Stimulated activated CD8-positive, alpha-beta memory T cell treated with anti-CD3 and anti-CD28 coated beads, Interleukin-2, amount 100 ng/mL, for 48 hours (primary cell): Measurements from ENCODE around the gene TMEM238.
A peak's percentile ranks its signal among the peaks of the same experiment; 100 is the strongest.
"Not testable (repeated sequence)": the region's sequence is repeated elsewhere in the genome, so short reads cannot be mapped to it uniquely, and the experiment has no call there.

Experiments used
- DNase-seq, 2 donors: peaks; one replicate each; pipeline ENCODE4 v3.0.0-alpha.2; 2020; ENCODE audit warnings: low read depth in 2 of 2

TMEM238 gene

DNA sequence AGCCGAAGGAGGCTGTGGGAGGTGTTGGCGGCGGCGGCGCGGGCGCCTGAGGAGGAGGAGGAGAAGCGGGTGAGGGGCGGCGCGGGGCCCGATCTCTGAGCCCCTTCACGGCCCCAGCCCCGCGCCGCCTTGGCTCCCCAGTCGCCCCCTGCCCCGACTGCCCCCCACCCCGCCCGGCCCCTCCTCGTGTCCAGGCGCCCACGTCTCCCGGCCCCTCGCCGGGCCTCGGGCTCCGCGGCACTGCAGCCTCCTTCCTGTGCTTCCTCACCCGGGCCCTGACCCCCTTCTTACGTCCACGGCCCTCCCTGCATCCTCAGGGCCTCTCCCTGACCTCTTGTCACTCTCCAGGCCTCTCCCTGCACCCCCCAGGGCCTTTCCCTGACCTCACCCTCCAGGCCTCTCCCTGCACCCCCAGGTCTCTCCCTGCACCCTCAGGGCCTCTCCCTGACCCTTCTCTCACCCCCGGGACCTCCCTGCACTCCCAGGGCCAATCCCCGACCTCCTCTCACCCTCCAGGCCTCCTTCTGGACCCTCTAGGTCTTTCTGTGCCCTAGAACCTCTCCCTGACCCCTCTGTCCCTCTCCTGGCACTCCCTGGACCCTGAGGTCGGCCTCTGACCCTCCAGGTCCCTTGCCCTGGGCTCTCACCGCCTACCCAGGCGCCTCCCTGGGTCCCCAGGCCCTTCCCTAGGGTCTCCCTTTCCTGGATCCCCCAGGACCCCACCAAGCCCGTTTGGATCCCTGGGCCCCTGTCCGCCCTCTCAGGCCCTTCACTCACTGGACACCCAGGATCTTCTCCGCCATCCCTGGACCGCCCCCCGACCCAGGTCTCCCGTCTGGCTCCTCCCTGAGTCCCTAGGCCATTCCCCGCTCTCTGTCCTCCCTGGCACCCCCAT lies 44.0 kb downstream of the TMEM238 start:
- DNase-seq = no peak

DNA sequence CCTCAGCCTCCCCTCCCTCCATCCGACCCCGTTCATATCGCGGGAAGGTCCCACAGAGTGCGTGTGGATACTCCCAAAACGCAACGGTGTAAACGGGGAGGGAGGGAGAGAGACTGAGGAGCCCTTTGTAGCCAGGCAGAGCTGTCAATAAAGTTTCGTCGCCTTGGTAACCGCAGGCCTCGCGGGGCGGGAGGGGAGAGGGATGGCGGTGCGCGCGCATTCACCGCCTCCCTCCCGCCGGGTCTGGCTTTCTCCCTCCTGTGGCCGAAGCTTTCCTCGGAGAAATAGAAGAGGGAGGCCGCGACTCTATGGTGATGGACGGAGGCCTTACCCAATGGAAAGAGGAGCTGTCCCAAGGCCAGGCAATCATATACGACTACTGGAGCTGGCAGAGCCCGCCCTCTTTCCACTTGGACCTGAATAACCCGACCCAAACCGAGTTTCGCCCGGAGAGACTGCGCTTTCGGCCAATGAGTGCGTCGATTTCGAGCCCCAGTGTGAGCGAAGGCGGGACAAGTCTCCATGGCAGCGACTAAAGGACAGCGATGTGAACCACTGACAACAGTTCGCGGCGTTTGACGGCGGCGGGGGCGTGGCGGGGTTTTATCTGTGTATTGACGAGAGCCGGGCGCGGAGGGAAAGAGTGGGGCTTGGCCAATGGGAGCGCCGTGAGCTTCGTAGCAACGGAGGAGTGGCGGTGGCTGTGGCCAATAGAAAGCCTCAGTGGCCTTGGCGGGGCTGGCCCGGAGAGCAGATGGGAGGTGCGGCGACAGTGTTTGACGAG lies 44.8 kb downstream of the TMEM238 start, which contains the start of gene KMT5C:
KMT5C (plus strand) TSS at position 772 of the 784 bp plus-strand sequence. CDS start 2,061 bp downstream, outside the sequence.
- peak; percentile 100 for DNase-seq

DNA sequence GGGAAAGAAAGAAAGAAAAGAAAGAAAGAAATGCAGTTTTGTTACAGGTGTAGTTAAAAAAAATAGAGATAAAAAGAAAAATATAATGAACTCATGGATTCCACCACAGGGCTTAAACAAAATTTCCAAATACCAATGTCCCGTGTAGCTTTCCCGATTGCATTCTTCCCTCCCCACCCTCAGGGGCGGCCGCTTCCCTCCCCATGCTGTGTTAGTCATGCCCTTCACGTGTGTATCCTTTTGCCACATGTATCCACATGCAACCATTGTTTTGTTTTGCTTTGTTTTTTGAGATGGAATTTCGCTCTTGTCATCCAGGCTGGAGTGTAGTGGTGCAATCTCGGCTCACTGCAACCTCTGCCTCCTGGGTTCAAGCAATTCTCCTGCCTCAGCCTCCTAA lies 48.0 kb downstream of the TMEM238 start:
- DNase-seq = no peak

DNA sequence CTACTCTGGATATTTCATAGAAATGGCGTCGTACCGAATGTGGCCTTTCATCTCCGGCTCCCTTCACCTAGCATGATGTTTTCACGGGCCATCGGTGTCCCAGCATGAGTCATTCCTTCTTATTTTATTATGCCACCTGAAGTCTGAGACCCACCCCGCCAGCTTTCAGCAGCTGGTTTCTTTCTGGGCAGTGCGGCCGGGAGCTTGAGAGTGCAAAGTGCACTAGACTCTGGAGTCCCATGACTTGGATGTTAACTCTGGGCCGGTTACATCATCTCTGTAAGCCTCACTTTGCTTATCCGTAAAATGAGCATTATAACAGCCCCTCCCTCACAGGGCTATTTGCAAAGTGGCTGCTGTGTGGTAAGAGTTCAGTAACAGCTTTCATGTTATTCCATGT lies 50.2 kb downstream of the TMEM238 start:
- DNase-seq = no peak

DNA sequence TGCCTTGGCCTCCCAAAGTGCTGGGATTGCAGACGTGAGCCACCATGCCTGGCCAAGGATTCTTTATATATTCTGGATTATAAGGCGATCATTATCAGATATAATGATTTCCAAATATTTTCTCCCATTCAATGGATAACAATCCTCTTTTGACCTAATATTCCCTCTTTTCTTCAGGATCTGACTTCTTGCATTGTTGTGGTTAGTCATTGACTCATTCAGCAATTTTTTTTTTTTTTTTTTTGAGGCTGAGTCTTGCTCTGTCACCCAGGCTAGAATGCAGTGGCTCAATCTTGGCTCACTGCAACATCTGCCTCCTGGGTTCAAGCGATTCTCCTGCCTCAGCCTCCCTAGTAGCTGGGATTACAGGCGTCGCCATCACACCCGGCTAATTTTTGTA lies 54.3 kb downstream of the TMEM238 start:
- DNase-seq = not testable (repeated sequence)
